Activated naive CD8-positive, alpha-beta T cell treated with anti-CD3 and anti-CD28 coated beads, Interleukin-2, amount 10 ng/mL, durations not matched to agents 7 days and 5 days (primary cell): ENCODE measurements around the gene KIF15. TPM values are rescaled to one million over a fixed set of nuclear protein-coding genes. Genes with fewer than 3 reads are reported as not detected.
"Not testable (repeated sequence)": the region's sequence is repeated elsewhere in the genome, so short reads cannot be mapped to it uniquely, and the experiment has no call there.

ENCODE experiments used
- ATAC-seq: fragments of 150-1000 bp; cut with Tn5 transposase; one replicate; pipeline ENCODE4 v1.10.0; 2021; ENCODE audit warnings: low read depth, moderate library complexity
- POLR2A ChIA-PET: fragments of 350-600 bp; sonication (Branson Sonifier 250); formaldehyde crosslinking; loops from one replicate; lab custom pipeline; 2021; ENCODE audit warnings: antibody characterized with exemption; lab: Charles Lee
- DNase-seq: peaks from one replicate; pipeline ENCODE4 v3.0.0; 2021
- H3K27ac Mint-ChIP-seq: one replicate; pipeline ENCODE4 v1.8.0; 2022; ENCODE audit warnings: mild to moderate bottlenecking, mixed read lengths
- H3K27me3 Mint-ChIP-seq: one replicate; pipeline ENCODE4 v1.8.0; 2022; ENCODE audit warnings: mild to moderate bottlenecking, moderate library complexity, mixed read lengths
- H3K36me3 Mint-ChIP-seq: one replicate; pipeline ENCODE4 v1.8.0; 2021; ENCODE audit warnings: mild to moderate bottlenecking, mixed read lengths
- H3K4me1 Mint-ChIP-seq: one replicate; pipeline ENCODE4 v1.8.0; 2021; ENCODE audit warnings: mixed read lengths
- H3K4me3 Mint-ChIP-seq: one replicate; pipeline ENCODE4 v1.8.0; 2022; ENCODE audit warnings: mild to moderate bottlenecking, moderate library complexity, mixed read lengths
- H3K9me3 Mint-ChIP-seq: one replicate; pipeline ENCODE4 v1.8.0; 2021; ENCODE audit warnings: mixed read lengths
- total RNA-seq, 2 experiments: library from RNA; stranded (reverse); gene quantifications; one replicate each; pipeline ENCODE4 v1.2.3, GENCODE V29; 2021

Gene KIF15
- total RNA-seq, 2 experiments from 2014 or later: 39.8 to 42.3 TPM

DNA sequence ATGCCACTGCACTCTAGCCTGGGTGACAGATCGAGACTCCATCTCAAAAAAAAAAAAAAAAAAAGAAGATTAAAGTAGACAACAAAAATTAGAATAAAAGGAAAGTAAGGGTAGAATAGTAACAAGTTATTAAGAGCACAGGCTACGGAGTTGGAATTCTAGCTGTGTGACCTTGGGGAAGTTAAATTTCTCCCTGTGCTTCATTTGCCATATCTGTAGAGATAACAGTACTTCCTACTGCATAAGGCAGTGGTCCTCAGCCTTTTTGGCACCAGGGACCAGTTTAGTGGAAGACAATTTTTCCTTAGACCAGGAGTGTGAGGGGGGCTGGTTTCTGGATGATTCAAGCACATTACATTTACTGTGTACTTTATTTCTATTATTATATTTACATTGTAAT lies 71.4 kb downstream of the KIF15 start:
- Mint-ChIP-seq H3K9me3 (peaks cover 15% of the 10 kb centered on the region), H3K27me3 (no peaks in the 10 kb centered on the region), H3K4me1 (no peaks in the 10 kb centered on the region), H3K36me3 (peaks cover 69% of the 10 kb centered on the region), H3K27ac (no peak overlapping the region), H3K4me3 (no peak overlapping the region)
- no peak for DNase-seq
- ATAC-seq: no peak
- POLR2A ChIA-PET: no interaction called here

DNA sequence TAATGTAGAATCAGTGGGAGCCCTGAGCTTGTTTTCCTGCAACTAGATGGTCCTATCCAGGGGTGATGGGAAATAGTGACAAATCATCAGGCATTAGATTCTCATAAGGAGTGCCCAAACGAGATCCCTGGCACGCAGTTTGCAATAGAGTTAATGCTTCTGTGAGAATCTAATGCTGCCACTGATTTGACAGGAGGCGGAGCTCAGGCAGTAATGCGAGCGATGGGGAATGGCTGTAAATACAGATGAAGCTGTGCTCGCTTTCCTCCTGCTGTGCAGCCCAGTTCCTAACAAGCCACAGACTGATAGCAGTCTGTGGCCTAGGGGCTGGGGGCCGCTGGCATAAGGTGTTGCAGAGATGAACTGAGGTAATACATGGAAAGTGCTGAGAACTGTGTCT lies 71.8 kb downstream of the KIF15 start:
- Mint-ChIP-seq H3K4me1 (no peaks in the 10 kb centered on the region), H3K9me3 (peaks cover 17% of the 10 kb centered on the region), H3K27me3 (no peaks in the 10 kb centered on the region), H3K4me3 (no peak overlapping the region), H3K27ac (no peak overlapping the region), H3K36me3 (peaks cover 71% of the 10 kb centered on the region)
- ATAC-seq: no peak
- POLR2A ChIA-PET: no interaction called here
- no peak for DNase-seq

DNA sequence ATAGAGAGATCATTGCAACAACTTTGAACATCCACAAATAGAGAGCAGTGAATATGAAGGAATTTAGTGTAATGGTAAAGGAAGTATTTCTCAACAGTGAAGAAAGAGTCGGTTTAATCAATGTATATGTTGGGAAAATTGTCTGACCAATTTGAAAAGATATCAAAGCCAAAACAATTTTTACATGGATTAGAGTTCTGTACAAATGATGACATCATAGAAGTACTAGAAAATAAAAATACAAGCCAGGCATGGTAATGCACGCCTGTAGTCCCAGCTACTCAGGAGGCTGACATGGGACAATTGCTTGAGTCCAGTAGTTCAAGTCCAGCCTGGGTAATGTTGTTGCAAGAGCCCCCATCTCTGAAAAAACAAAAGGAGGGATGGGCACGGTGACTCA lies 74.1 kb downstream of the KIF15 start:
- no peaks in the 10 kb centered on the region for H3K4me1 Mint-ChIP-seq

DNA sequence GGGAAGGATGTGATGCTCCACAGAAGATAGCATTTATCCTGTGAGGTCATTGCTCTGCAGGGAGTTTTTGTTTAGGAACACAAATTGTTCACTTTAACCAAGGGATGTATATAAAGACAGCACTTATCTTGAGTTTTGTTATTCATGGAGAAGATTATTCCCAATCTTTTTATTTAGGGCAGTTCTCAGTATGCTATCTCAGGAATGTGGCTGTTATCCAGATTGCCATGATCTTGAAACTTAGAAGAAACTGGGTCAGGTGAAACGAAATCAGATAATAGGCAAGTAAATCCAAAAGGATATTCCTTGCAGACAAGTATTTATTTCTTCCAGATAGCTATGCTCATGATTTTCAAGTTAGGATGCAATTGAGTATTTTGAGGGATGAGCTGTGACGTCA lies 80.8 kb downstream of the KIF15 start:
- POLR2A ChIA-PET: no interaction called here
- Mint-ChIP-seq H3K4me3 (no peak overlapping the region), H3K4me1 (no peaks in the 10 kb centered on the region), H3K27me3 (no peaks in the 10 kb centered on the region), H3K9me3 (peaks cover 2% of the 10 kb centered on the region), H3K36me3 (peaks cover 72% of the 10 kb centered on the region), H3K27ac (no peak overlapping the region)
- no peak for DNase-seq
- ATAC-seq: no peak

More for the DNA sequence above, 74.1 kb downstream of the KIF15 start:
- peaks cover 17% of the 10 kb centered on the region for H3K9me3 Mint-ChIP-seq
- ATAC-seq (no peak), DNase-seq (no peak)
- POLR2A ChIA-PET: no interaction called here
- H3K36me3 Mint-ChIP-seq: peaks cover 74% of the 10 kb centered on the region
- H3K4me3 Mint-ChIP-seq: no peak overlapping the region
- H3K27ac Mint-ChIP-seq: no peak overlapping the region
- H3K27me3 Mint-ChIP-seq: no peaks in the 10 kb centered on the region

DNA sequence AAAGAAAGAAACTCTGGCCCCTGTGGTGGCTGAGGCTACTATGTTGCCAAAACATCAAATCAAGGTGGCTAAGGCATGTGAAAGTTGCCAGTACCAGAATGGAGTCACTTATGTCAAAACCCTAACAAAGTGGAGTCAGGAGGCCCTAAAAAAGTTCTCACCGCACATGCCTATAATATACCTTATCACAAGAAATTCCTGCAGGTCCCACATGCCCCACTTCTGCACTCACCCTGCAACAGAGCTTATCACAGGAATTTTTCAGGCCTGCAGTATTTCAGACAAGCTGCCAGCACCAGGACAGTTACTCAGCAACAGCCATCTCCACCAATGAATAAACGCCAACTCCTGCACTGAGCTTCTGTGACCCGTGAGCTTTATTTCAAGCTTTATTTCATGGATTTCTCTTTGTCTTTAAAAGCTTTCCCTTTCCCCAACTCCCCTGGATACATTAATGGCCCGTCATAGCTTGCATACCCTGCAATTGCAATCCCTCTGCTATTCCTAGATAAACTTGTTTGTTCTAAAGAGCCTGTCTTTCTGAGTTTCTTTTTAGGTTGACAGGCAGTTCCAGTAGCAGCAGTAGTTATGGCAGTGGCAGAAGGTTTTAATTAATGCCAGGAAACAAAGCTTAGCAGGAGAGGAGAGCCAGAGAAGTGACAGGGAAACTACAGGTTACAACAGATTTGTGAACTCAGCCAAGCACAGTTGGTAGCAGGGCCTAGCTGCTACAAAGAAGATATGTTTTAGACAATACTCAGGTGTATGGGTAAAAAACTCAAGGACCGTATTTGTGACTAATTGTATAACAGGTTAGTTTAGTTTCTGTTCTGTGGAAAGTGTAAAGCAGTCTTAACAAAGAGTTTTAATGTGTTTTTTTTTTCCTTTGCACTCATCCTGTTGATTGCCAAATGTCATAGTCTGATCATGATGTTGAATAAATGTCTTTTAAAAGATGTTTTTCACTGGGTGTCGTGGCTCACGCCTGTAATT lies 84.2 kb downstream of the KIF15 start:
- POLR2A ChIA-PET: no interaction called here
- ATAC-seq (no peak), DNase-seq (no peak)
- Mint-ChIP-seq H3K4me1 (no peaks in the 10 kb centered on the region), H3K9me3 (no peaks in the 10 kb centered on the region), H3K27me3 (no peaks in the 10 kb centered on the region), H3K27ac (no peak overlapping the region), H3K4me3 (no peak overlapping the region), H3K36me3 (peaks cover 51% of the 10 kb centered on the region)

DNA sequence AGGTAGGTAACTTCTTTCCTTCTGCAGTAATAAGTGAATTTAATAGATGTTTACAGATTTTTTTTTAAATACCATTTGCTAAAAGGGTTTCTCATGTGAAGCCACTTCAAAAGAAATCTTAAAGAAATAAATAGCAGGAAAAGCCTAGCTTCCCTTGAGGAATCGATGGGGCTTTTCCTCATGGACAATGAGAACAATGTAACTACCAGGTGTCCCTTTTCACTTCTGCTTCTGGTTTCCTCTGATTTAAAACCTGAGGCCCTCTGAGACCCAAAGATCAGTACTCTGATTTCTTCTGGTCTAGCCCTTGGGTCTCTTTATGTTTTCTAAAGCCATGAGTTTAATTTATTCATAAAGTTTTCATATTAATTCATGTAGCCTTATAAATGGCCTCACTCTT lies 87.0 kb downstream of the KIF15 start:
- DNase-seq (no peak), ATAC-seq (no peak)
- no peak overlapping the region for H3K27ac Mint-ChIP-seq
- POLR2A ChIA-PET: no interaction called here
- H3K9me3 Mint-ChIP-seq: no peaks in the 10 kb centered on the region
- no peaks in the 10 kb centered on the region for H3K4me1 Mint-ChIP-seq
- no peaks in the 10 kb centered on the region for H3K27me3 Mint-ChIP-seq
- no peak overlapping the region for H3K4me3 Mint-ChIP-seq
- peaks cover 40% of the 10 kb centered on the region for H3K36me3 Mint-ChIP-seq

DNA sequence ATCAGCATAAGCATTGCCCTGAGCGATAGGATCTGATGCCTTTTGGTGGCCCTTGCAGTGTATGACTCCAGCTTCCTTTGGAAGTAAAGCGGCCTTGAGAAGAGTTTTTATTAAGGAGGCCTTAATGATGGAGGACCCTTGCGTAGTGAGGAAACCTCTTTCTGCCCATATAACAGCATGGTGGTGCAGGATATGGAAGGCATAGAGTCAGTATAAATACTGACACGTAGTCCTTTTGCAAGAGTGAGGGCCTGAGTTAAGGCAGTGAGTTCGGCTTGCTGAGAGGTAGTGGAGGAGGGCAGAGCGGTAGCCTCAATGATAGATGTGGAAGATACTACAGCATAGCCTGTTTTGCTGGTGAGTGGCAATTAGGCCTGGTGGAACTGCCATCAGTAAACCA lies 95.1 kb downstream of the KIF15 start:
- ATAC-seq, H3K4me3 Mint-ChIP-seq, H3K27ac Mint-ChIP-seq, DNase-seq, H3K27me3 Mint-ChIP-seq, POLR2A ChIA-PET, H3K4me1 Mint-ChIP-seq, H3K36me3 Mint-ChIP-seq, H3K9me3 Mint-ChIP-seq: not testable (repeated sequence)

DNA sequence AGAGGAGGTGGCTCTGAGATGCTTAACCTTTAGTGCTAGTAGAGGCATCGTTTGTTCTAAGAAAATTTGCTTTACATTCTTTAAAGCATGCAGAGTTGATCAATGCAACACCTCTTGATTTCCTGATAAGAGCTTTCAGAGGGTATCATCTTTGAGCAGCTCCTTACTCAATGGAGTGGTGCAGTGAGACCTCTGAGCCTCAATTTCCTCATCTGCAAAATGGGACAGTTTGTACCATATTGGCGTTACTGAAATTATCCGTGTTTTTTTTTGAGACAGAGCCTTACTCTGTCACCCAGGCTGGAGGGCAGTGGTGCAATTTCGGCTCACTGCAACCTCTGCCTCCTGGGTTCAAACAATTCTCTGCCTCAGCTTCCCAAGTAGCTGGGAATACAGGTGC lies 98.5 kb downstream of the KIF15 start:
- no peak overlapping the region for H3K4me3 Mint-ChIP-seq
- no peaks in the 10 kb centered on the region for H3K27me3 Mint-ChIP-seq
- no peak overlapping the region for H3K27ac Mint-ChIP-seq
- no peak for DNase-seq
- no peaks in the 10 kb centered on the region for H3K36me3 Mint-ChIP-seq
- peaks cover 16% of the 10 kb centered on the region for H3K4me1 Mint-ChIP-seq
- H3K9me3 Mint-ChIP-seq: no peaks in the 10 kb centered on the region
- POLR2A ChIA-PET: interaction anchor here (0.6 kb wide), 1 partner anchor 55 kb away, joined by 4 read pairs; no protein-coding TSS in a partner anchor
- no peak for ATAC-seq

DNA sequence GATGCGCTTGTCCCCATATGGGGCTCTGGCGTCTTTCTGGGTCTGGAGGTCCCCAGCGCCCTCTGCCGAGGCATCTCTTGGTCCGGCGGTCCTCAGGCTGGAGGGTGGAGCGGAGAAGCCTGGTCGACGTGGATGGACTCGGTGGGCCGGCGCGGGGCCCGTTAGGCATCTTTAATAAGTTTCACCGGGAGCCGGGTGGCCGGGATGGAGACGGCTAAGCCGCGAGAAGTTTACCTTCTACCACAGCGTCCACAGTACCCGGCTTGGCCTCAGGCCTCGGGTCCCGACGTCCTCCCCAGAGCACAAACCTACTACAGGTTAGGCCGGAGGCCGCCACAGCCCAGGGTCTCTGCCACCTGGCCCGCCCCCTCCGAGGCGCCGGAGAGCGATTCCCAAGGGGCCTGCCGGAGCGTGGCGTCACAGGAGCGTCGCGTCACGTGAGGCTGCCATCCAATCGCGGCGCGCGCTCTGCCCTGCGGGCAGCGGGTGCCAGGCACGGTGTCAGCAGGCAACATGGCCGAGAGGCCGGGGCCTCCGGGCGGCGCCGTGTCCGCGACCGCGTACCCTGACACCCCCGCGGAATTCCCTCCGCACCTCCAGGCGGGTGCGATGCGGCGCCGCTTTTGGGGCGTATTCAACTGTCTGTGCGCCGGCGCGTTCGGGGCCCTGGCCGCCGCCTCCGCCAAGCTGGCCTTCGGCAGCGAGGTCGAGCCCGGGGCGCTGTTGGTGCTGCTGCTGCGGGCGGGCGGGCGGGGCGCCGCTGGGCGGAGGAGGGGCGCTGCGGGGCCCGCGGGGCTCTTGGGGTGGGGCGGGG lies 100.0 kb downstream of the KIF15 start, which contains the start of gene TMEM42:
TSS of gene TMEM42 (plus strand) at position 501 of the 814 bp plus-strand sequence. CDS start at position 514, 13 bp downstream.
- Mint-ChIP-seq H3K36me3 (peaks cover 7% of the 10 kb centered on the region), H3K4me1 (peaks cover 28% of the 10 kb centered on the region), H3K4me3 (peak within 1 kb of the TSS; percentile 86), H3K27me3 (no peaks in the 10 kb centered on the region), H3K9me3 (no peaks in the 10 kb centered on the region), H3K27ac (peak within 1 kb of the TSS; percentile 85)
- peak; percentile 91 for DNase-seq
- peak; percentile 93 for ATAC-seq
- POLR2A ChIA-PET: no interaction called here

DNA sequence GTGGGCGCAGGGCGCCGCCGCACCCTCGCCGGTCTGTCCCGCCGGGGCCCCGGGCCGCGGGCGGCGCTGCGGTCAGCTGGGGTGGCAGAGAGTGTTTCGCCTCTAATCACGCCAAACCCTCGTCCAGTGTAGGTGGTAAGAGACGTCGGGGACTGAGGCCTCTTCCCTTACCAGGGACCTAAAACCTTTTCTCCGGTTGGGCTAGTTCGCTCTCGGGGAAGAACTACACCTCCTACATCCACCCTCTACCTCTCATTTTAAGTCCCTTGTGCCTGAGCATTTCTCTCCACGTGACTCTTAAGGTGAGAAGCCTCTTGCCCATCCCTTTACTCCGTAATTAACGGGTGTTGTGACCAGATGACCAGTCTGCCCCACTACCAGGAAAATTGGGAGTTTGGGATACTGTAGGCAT lies 100.6 kb downstream of the KIF15 start:
- Mint-ChIP-seq H3K27me3 (no peaks in the 10 kb centered on the region), H3K4me1 (peaks cover 34% of the 10 kb centered on the region), H3K36me3 (peaks cover 13% of the 10 kb centered on the region), H3K27ac (peak overlapping the region; percentile 80), H3K4me3 (peak overlapping the region; percentile 80), H3K9me3 (no peaks in the 10 kb centered on the region)
- ATAC-seq (peak; percentile 7), DNase-seq (no peak)
- POLR2A ChIA-PET: no interaction called here

DNA sequence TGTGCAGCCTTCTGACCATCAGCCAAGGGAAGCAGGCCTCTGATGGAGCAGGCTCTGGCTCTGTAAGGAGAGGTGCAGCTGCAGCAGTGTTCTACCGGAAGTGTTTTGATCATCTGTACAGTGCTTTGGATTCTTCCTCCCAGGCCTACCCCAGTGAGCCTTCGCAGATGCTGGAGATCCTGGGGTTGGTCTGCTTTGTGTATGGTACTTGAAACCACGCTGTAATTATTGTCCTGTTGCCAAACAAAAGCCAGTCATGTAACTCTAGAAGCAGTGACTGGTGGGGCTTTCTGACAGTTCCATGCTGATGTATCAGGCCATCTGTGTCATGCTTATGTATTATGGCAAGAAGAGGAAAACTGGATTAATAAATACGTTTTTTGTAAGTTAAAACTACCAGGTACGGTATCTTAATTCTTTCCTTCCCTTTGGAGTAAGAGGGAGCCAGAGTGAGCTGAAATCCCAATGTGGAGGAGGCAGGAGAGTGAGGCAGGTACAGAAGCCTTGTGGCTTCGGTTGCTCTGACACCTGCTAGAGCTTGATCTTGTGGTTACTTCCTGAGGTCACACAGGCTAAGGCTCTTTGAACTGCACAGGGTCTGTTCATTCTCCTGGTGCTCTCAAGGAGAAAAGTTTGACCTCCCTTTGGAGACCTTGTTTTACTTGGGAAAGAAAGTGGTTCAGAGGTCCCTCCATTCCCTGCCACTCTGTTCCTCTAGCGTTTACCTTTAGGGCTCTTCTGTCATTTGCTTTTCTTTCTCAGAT lies 103.9 kb downstream of the KIF15 start:
- H3K9me3 Mint-ChIP-seq: peaks cover 3% of the 10 kb centered on the region
- H3K4me1 Mint-ChIP-seq: peaks cover 35% of the 10 kb centered on the region
- ATAC-seq (peak; percentile 27), DNase-seq (peak; percentile 38)
- POLR2A ChIA-PET: interaction anchor here (0.6 to 0.7 kb wide), 3 partner anchors 31 to 140 kb away, joined by 3 to 7 read pairs (median 4); no protein-coding TSS in a partner anchor
- peak overlapping the region; percentile 68 for H3K27ac Mint-ChIP-seq
- H3K36me3 Mint-ChIP-seq: peaks cover 20% of the 10 kb centered on the region
- peak overlapping the region; percentile 60 for H3K4me3 Mint-ChIP-seq
- no peaks in the 10 kb centered on the region for H3K27me3 Mint-ChIP-seq

DNA sequence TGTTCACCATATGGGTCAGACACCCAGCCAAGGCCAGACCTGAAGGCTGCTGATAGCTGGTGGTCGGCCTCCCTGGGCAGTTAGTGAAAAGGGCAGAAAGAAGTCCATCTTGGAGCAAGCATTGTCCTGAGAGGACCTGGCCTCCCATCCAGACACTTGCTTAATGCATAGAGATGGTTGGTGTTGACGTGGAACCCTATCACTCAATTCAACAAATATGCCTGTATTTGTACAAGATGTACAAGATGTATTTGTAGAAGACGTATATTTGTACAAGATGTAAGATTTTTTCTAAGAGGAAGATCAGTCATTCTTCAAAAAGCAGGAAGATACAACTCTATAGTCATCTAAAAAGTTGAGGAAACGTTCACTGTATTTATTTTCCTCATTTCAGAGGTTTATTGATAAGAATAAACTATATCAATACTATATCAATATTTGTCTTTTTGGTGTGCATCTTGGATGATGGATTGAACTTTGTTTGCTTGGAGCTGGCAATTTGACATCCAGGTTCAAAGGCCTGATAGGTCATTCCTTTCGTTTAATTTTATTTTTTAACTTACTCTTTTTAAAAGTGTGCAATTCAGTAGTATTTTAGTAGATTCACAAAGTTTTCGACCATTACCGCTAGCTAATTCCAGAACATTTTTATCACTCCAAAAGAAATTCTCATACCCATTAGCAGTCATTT lies 106.0 kb downstream of the KIF15 start:
- Mint-ChIP-seq H3K36me3 (peaks cover 20% of the 10 kb centered on the region), H3K27me3 (no peaks in the 10 kb centered on the region), H3K4me1 (peaks cover 29% of the 10 kb centered on the region), H3K27ac (no peak overlapping the region), H3K9me3 (peaks cover 3% of the 10 kb centered on the region), H3K4me3 (no peak overlapping the region)
- DNase-seq: no peak
- ATAC-seq: no peak
- POLR2A ChIA-PET: no interaction called here
